Measurements from ENCODE around the gene SCN10A.
A peak's percentile ranks its signal among the peaks of the same experiment; 100 is the strongest.

DNA sequence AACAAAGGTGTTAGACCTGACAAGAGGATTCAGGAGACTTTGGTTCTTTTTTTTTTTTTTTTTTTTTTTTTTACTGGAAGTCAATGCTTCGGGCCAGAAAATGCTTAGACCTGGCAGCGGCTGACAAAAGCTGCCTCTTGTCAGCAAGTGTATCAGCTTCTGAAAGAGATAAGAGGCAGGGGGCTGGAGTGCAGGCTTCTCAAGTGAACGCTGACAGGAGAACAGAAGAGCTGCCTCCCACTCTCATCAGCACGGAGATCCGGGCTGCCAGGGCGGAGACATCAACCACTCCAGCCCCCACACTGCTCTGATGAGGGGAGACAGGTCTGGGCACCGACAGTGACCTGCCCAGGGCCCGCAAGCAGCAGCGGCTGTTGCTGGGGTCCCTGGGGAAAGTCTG, 157.2 kb downstream of the SCN10A start:
- TF ChIP-seq, protein P1, sequence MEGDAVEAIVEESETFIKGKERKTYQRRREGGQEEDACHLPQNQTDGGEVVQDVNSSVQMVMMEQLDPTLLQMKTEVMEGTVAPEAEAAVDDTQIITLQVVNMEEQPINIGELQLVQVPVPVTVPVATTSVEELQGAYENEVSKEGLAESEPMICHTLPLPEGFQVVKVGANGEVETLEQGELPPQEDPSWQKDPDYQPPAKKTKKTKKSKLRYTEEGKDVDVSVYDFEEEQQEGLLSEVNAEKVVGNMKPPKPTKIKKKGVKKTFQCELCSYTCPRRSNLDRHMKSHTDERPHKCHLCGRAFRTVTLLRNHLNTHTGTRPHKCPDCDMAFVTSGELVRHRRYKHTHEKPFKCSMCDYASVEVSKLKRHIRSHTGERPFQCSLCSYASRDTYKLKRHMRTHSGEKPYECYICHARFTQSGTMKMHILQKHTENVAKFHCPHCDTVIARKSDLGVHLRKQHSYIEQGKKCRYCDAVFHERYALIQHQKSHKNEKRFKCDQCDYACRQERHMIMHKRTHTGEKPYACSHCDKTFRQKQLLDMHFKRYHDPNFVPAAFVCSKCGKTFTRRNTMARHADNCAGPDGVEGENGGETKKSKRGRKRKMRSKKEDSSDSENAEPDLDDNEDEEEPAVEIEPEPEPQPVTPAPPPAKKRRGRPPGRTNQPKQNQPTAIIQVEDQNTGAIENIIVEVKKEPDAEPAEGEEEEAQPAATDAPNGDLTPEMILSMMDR (IDR thresholded peaks at IDR 0.05), result no peak
- TF ChIP-seq TAF1 (IDR thresholded peaks at IDR 0.05; ENCODE audit: borderline replicate concordance, low read depth, low read length), result no peak
- no peak for TF ChIP-seq RAD21 (IDR thresholded peaks at IDR 0.05; ENCODE audit: low read length)
- TF ChIP-seq, protein P2, sequence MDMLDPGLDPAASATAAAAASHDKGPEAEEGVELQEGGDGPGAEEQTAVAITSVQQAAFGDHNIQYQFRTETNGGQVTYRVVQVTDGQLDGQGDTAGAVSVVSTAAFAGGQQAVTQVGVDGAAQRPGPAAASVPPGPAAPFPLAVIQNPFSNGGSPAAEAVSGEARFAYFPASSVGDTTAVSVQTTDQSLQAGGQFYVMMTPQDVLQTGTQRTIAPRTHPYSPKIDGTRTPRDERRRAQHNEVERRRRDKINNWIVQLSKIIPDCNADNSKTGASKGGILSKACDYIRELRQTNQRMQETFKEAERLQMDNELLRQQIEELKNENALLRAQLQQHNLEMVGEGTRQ (IDR thresholded peaks at IDR 0.05; ENCODE audit: borderline replicate concordance, low read depth, low read length), result no peak
- TF ChIP-seq, protein P3, sequence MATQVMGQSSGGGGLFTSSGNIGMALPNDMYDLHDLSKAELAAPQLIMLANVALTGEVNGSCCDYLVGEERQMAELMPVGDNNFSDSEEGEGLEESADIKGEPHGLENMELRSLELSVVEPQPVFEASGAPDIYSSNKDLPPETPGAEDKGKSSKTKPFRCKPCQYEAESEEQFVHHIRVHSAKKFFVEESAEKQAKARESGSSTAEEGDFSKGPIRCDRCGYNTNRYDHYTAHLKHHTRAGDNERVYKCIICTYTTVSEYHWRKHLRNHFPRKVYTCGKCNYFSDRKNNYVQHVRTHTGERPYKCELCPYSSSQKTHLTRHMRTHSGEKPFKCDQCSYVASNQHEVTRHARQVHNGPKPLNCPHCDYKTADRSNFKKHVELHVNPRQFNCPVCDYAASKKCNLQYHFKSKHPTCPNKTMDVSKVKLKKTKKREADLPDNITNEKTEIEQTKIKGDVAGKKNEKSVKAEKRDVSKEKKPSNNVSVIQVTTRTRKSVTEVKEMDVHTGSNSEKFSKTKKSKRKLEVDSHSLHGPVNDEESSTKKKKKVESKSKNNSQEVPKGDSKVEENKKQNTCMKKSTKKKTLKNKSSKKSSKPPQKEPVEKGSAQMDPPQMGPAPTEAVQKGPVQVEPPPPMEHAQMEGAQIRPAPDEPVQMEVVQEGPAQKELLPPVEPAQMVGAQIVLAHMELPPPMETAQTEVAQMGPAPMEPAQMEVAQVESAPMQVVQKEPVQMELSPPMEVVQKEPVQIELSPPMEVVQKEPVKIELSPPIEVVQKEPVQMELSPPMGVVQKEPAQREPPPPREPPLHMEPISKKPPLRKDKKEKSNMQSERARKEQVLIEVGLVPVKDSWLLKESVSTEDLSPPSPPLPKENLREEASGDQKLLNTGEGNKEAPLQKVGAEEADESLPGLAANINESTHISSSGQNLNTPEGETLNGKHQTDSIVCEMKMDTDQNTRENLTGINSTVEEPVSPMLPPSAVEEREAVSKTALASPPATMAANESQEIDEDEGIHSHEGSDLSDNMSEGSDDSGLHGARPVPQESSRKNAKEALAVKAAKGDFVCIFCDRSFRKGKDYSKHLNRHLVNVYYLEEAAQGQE (IDR thresholded peaks at IDR 0.05; ENCODE audit: low read depth, low read length), result no peak
- no peak for TF ChIP-seq EP300 (IDR thresholded peaks at IDR 0.05; ENCODE audit: borderline replicate concordance in 1 of 2, low read depth in 1 of 2, low read length in 1 of 2)
- no peak for TF ChIP-seq FOXJ3 (CRISPR knock-in tag; IDR thresholded peaks at IDR 0.05)
- 0 out of 2 replicates have a peak, but pooled peaks have one; percentile 10 for TF ChIP-seq GATA2 (CRISPR knock-in tag; IDR thresholded peaks at IDR 0.05)
- TF ChIP-seq SMC3 (IDR thresholded peaks at IDR 0.05; ENCODE audit: low read depth, low read length), result no peak

All from SK-N-SH (cell line).